Testis (tissue), 2 donors: Measurements from ENCODE around the gene LRRC53.

Experiments used
- CTCF ChIP-seq, 3 experiments: fragments of 450-650 bp in 2 of 3; fragments of 200-600 bp in 1 of 3; sonication (generic) in 1 of 3; IDR thresholded peaks; one replicate each; pipeline ENCODE4 v1.5.1; 2016 to 2019; ENCODE audit warnings: antibody characterized with exemption in 3 of 3, mild to moderate bottlenecking in 2 of 3, moderate library complexity in 1 of 3
- POLR2A ChIP-seq: fragments of 450-650 bp; IDR thresholded peaks from one replicate; pipeline ENCODE4 v1.6.1; 2017; ENCODE audit warnings: antibody characterized with exemption, mild to moderate bottlenecking, moderate library complexity

GRCh38 chr1:74485622-74486021 is 26.8 kb downstream of the LRRC53 start:
- TF ChIP-seq CTCF (IDR thresholded peaks at IDR 0.05) = no peak
- no peak for TF ChIP-seq POLR2A
